Panc1 (cell line): ENCODE measurements around the gene PLPPR5.

Experiments used
- CTCF ChIP-seq: fragments of 450-650 bp; IDR thresholded peaks from 2 replicates; pipeline ENCODE4 v1.5.1; 2017; ENCODE audit warnings: mild to moderate bottlenecking
- POLR2AphosphoS5 ChIP-seq: IDR thresholded peaks from 2 replicates; pipeline ENCODE4 v1.6.1; 2012; ENCODE audit warnings: mild to moderate bottlenecking, low read depth, low read length, moderate library complexity
- TCF7L2 ChIP-seq: IDR thresholded peaks from 2 replicates; pipeline ENCODE4 v1.6.1; 2011; ENCODE audit warnings: mild to moderate bottlenecking, low read depth, low read length, inconsistent platforms

GRCh38 chr1:98906809-98907208 is 97.9 kb downstream of the PLPPR5 start:
- no peak for TF ChIP-seq POLR2AphosphoS5
- no peak for TF ChIP-seq CTCF
- TF ChIP-seq TCF7L2, result no peak
